ENCODE results near the gene OSBPL5. TPM values are rescaled to one million over a fixed set of nuclear protein-coding genes. Genes with fewer than 3 reads are reported as not detected.

OSBPL5 gene
- total RNA-seq, 2 donors from 2014 or later = 6.3 to 7.0 TPM

Other genes with a start within 250 kb of the OSBPL5 start
- gene PHLDA2, start 235.9 kb downstream of the OSBPL5 start, total RNA-seq = 10 to 100 TPM in 1 of 2 donors, 1 to 10 TPM in 1; 3.4 to 12.3 TPM
- gene NAP1L4, start 173.0 kb downstream of the OSBPL5 start, total RNA-seq = 100 to 1,000 TPM; 421 to 504 TPM
- gene CARS1, start 107.9 kb downstream of the OSBPL5 start, total RNA-seq = 100 to 1,000 TPM; 217 to 224 TPM
- not detected for gene MRGPRG, start 53.5 kb upstream of the OSBPL5 start, total RNA-seq
- not detected for gene MRGPRE, start 67.1 kb upstream of the OSBPL5 start, total RNA-seq
- 10 to 100 TPM; 30.9 to 38.7 TPM for gene ZNF195, start 213.8 kb upstream of the OSBPL5 start, total RNA-seq